ENCODE results near the gene MRO. TPM values are rescaled to one million over a fixed set of nuclear protein-coding genes. Genes with fewer than 3 reads are reported as not detected.

The MRO gene
- total and polyA plus RNA-seq, 7 donors = 0.11 to 1.7 (median 0.82) TPM

DNA sequence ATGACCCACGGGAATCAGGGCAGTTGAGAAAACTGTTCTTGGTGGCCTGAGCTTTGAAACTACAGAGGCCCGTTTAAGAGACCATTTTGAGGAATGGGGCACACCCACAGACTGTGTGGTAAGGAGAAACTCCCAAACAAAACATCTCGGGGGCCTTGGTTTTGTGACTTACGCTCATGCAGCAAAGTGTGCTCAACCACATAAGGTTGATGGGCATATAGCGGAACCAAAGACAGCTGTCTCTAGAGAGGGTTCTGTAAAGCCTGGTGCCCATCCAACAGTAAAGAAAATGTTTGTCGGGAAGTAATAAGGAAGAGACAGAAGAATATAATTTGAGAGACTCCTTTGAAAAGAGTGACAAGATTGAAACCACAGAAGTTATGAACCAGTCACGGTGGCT lies 5.4 kb downstream of the MRO start:
- intact Hi-C loops (cut with DNase I) = loop anchor here in 1 of 2 donors (10.0 kb wide), 1 partner anchor 240 kb away; no protein-coding TSS in a partner anchor
- Histone ChIP-seq H3K27ac (no peak overlapping the region), H3K27me3 (ENCODE audit: insufficient read depth in 3 of 3, low read length in 2 of 3) (no peaks in the 10 kb centered on the region), H3K9me3 (no peaks in the 10 kb centered on the region), H3K4me3 (no peak overlapping the region), H3K4me1 (peaks cover 2% of the 10 kb centered on the region), H3K36me3 (ENCODE audit: insufficient read depth in 1 of 2, low read depth in 1 of 2) (no peaks in the 10 kb centered on the region)
- no peak for ATAC-seq
- TF ChIP-seq CTCF (IDR thresholded peaks at IDR 0.05) = no peak
- WGBS, 3 donors = 61 to 78% (median 71%) methylated on average over 7 of the region's 7 CpGs
- DNase-seq = no peak

- intact Hi-C loops (cut with DNase I) = loop anchor here in 1 of 2 donors (10.0 kb wide), 1 partner anchor 241 kb away; no protein-coding TSS in a partner anchor
- no peaks in the 10 kb centered on the region for H3K9me3 ChIP-seq
- H3K36me3 ChIP-seq (ENCODE audit: insufficient read depth in 1 of 2, low read depth in 1 of 2) = no peaks in the 10 kb centered on the region
Measured at GRCh38 chr18:50813353-50813752, 6.5 kb downstream of the MRO start.

DNA sequence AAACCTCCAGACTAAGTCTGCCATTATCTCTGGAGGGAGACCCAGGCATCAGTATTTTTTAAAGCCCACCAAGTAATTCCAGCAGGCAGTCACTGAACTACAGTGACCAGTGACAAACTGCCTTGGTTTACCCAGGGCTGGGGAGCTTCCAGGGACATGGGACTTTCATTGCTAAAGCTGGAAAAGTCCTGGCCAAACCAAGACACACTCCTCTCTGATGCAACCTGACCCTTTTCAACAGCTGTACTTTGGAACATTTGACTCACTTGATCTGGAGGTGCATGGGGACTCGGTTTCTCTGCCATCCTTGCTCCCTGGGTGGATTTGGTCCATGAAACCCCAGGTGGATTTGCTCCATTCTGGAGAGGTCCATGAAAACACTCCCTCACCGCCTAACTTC lies 7.0 kb downstream of the MRO start:
- no peak for ATAC-seq

More at GRCh38 chr18:50813353-50813752, 6.5 kb downstream of the MRO start:
- DNase-seq (no peak), ATAC-seq (no peak)
- Histone ChIP-seq H3K27me3 (ENCODE audit: insufficient read depth in 3 of 3, low read length in 2 of 3) (no peaks in the 10 kb centered on the region), H3K4me1 (no peaks in the 10 kb centered on the region), H3K27ac (no peak overlapping the region), H3K4me3 (no peak overlapping the region)
- TF ChIP-seq CTCF (IDR thresholded peaks at IDR 0.05) = no peak
- 90% methylated on average over 2 of the region's 2 CpGs for WGBS, 3 donors

GRCh38 chr18:50807176-50807575 lies 12.6 kb downstream of the MRO start:
- H3K4me3 ChIP-seq = no peak overlapping the region
- TF ChIP-seq CTCF (IDR thresholded peaks at IDR 0.05) = no peak
- no peak for DNase-seq
- H3K4me1 ChIP-seq = no peaks in the 10 kb centered on the region
- no peaks in the 10 kb centered on the region for H3K9me3 ChIP-seq
- no peaks in the 10 kb centered on the region for H3K27me3 ChIP-seq (ENCODE audit: insufficient read depth in 3 of 3, low read length in 2 of 3)
- intact Hi-C loops (cut with DNase I) = no loop called here
- no peak for ATAC-seq
- no peaks in the 10 kb centered on the region for H3K36me3 ChIP-seq (ENCODE audit: insufficient read depth in 1 of 2, low read depth in 1 of 2)
- H3K27ac ChIP-seq = no peak overlapping the region
- 68 to 82% (median 74%) methylated on average over 2 of the region's 2 CpGs for WGBS, 3 donors

More for the DNA sequence above, 7.0 kb downstream of the MRO start:
- WGBS, 3 donors = 70 to 75% (median 72%) methylated on average over 2 of the region's 2 CpGs
- DNase-seq = no peak
- Histone ChIP-seq H3K9me3 (no peaks in the 10 kb centered on the region), H3K4me3 (no peak overlapping the region), H3K27ac (no peak overlapping the region), H3K27me3 (ENCODE audit: insufficient read depth in 3 of 3, low read length in 2 of 3) (no peaks in the 10 kb centered on the region), H3K36me3 (ENCODE audit: insufficient read depth in 1 of 2, low read depth in 1 of 2) (no peaks in the 10 kb centered on the region), H3K4me1 (no peaks in the 10 kb centered on the region)
- intact Hi-C loops (cut with DNase I) = loop anchor here in 1 of 2 donors (10.0 kb wide), 1 partner anchor 242 kb away; no protein-coding TSS in a partner anchor
- TF ChIP-seq CTCF (IDR thresholded peaks at IDR 0.05) = no peak

DNA sequence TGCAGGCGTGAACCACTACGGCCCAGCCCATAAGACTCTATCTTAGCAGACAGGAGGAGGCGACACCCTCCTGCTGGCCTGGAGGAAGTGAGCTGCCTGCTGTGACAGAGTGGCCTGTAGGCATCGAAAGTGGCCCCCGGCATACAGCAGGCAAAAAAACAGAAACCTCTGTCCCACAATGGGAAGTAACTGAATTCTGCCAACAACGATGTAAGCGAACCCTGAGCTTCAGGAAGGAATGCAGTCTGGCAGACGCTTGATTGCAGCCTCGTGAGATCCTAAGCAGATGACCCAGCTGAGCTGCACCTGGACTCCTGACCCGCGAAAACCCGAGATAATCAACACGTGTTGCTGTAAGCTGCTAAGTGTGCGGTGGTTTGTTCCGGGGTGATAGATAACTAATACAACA lies 13.6 kb downstream of the MRO start:
- peak in 1 of 4 donors; percentile 11 for ATAC-seq
- 28 to 36% (median 28%) methylated on average over 15 of the region's 15 CpGs for WGBS, 3 donors
- H3K36me3 ChIP-seq (ENCODE audit: insufficient read depth in 1 of 2, low read depth in 1 of 2) = no peaks in the 10 kb centered on the region
- no peaks in the 10 kb centered on the region for H3K27me3 ChIP-seq (ENCODE audit: insufficient read depth in 3 of 3, low read length in 2 of 3)
- TF ChIP-seq CTCF (IDR thresholded peaks at IDR 0.05) = no peak
- DNase-seq = no peak
- no peak overlapping the region for H3K27ac ChIP-seq
- no peak overlapping the region for H3K4me3 ChIP-seq
- H3K9me3 ChIP-seq = no peaks in the 10 kb centered on the region
- no peaks in the 10 kb centered on the region for H3K4me1 ChIP-seq
- intact Hi-C loops (cut with DNase I) = no loop called here

All from psoas muscle (tissue), 8 donors.